ENCODE data around the gene DSTN. TPM values are rescaled to one million over a fixed set of nuclear protein-coding genes. Genes with fewer than 3 reads are reported as not detected.

Gene DSTN
- polyA plus RNA-seq (2011; rRNA removed) (295 and 536 TPM in 2 replicates), polyA minus RNA-seq (2011; rRNA and poly(A)+ RNA removed) (23.5 and 47.9 TPM in 2 replicates)

- TF ChIP-seq CTCF (IDR thresholded peaks at IDR 0.05; ENCODE audit: insufficient read depth, low read depth, low read length): no peak
- ChIA-PET CTCF (interaction anchor here (1.1 to 4.8 kb wide), 8 partner anchors 11 to 328 kb away, joined by 3 to 35 read pairs (median 4); no protein-coding TSS in a partner anchor), POLR2A (interaction anchor here (0.6 to 1.1 kb wide), 9 partner anchors 12 to 1365 kb away, joined by 3 to 13 read pairs (median 3); no protein-coding TSS in a partner anchor)
- H3K4me3 ChIP-seq (ENCODE audit: low read depth, low read length): peak within 1 kb of the TSS; percentile 98
- H3K36me3 ChIP-seq (ENCODE audit: control insufficient read depth, insufficient read depth, low read length): no peaks in the 10 kb centered on the region
- peak; percentile 70 for DNase-seq (ENCODE audit: low read depth)
- H3K27me3 ChIP-seq (ENCODE audit: control insufficient read depth, insufficient read depth, low read length): no peaks in the 10 kb centered on the region
Observed at GRCh38 chr20:17569616-17570346, at the start of gene DSTN. Gene DSTN, plus strand, starts transcription at chr20:17570075. Its CDS starts 134 bp downstream, at chr20:17570209.

- no peaks in the 10 kb centered on the region for H3K36me3 ChIP-seq (ENCODE audit: control insufficient read depth, insufficient read depth, low read length)
- H3K4me3 ChIP-seq (ENCODE audit: low read depth, low read length): no peak overlapping the region
- CTCF ChIA-PET: interaction anchor here (2.6 kb wide), 1 partner anchor 16 kb away, joined by 12 read pairs; no protein-coding TSS in a partner anchor
- no peaks in the 10 kb centered on the region; the same call in 1 of the 2 replicates for H3K27me3 ChIP-seq (ENCODE audit: control insufficient read depth, insufficient read depth, low read length)
- POLR2A ChIA-PET: no interaction called here
- no peak for DNase-seq (ENCODE audit: low read depth)
- TF ChIP-seq CTCF (IDR thresholded peaks at IDR 0.05; ENCODE audit: insufficient read depth, low read depth, low read length): no peak
Observed at GRCh38 chr20:17520583-17520982, 49.3 kb upstream of the DSTN start.

GRCh38 chr20:17522528-17522927 is 47.3 kb upstream of the DSTN start:
- ChIA-PET CTCF (no interaction called here), POLR2A (no interaction called here)
- H3K36me3 ChIP-seq (ENCODE audit: control insufficient read depth, insufficient read depth, low read length): no peaks in the 10 kb centered on the region
- no peak for DNase-seq (ENCODE audit: low read depth)
- no peak overlapping the region for H3K4me3 ChIP-seq (ENCODE audit: low read depth, low read length)
- TF ChIP-seq CTCF (IDR thresholded peaks at IDR 0.05; ENCODE audit: insufficient read depth, low read depth, low read length): no peak
- no peaks in the 10 kb centered on the region; the same call in 1 of the 2 replicates for H3K27me3 ChIP-seq (ENCODE audit: control insufficient read depth, insufficient read depth, low read length)

GRCh38 chr20:17523326-17523725 is 46.5 kb upstream of the DSTN start:
- H3K4me3 ChIP-seq (ENCODE audit: low read depth, low read length): no peak overlapping the region
- H3K27me3 ChIP-seq (ENCODE audit: control insufficient read depth, insufficient read depth, low read length): no peaks in the 10 kb centered on the region; the same call in 1 of the 2 replicates
- H3K36me3 ChIP-seq (ENCODE audit: control insufficient read depth, insufficient read depth, low read length): no peaks in the 10 kb centered on the region
- ChIA-PET POLR2A (no interaction called here), CTCF (interaction anchor here (1.1 kb wide), 1 partner anchor 18 kb away, joined by 4 read pairs; no protein-coding TSS in a partner anchor)
- no peak for TF ChIP-seq CTCF (IDR thresholded peaks at IDR 0.05; ENCODE audit: insufficient read depth, low read depth, low read length)
- no peak for DNase-seq (ENCODE audit: low read depth)

- H3K4me3 ChIP-seq (ENCODE audit: low read depth, low read length): no peak overlapping the region
- DNase-seq (ENCODE audit: low read depth): no peak
- ChIA-PET CTCF (interaction anchor here (1.4 kb wide), 1 partner anchor 12 kb away, joined by 5 read pairs; no protein-coding TSS in a partner anchor), POLR2A (no interaction called here)
- no peaks in the 10 kb centered on the region; the same call in 1 of the 2 replicates for H3K27me3 ChIP-seq (ENCODE audit: control insufficient read depth, insufficient read depth, low read length)
- no peak for TF ChIP-seq CTCF (IDR thresholded peaks at IDR 0.05; ENCODE audit: insufficient read depth, low read depth, low read length)
- H3K36me3 ChIP-seq (ENCODE audit: control insufficient read depth, insufficient read depth, low read length): no peaks in the 10 kb centered on the region
Observed at GRCh38 chr20:17524560-17524959, 45.3 kb upstream of the DSTN start.
